GM12878 (cell line): ENCODE results near the gene SEMA4A. TPM values are rescaled to one million over a fixed set of nuclear protein-coding genes. Genes with fewer than 3 reads are reported as not detected.

Experiments
- ATAC-seq: fragments of 200-7000 bp; cut with Tn5 transposase; 3 replicates; pipeline ENCODE4 v1.9.1; 2020; ENCODE audit warnings: mild to moderate bottlenecking, moderate library complexity
- BruUV-seq: library from RNA; stranded (reverse); fragments of 400-500 nt; replicated peaks from 2 replicates; lab custom pipeline; 2021; lab: Mats Ljungman, UMichigan
- CTCF ChIA-PET: fragments of 300-600 bp; sonication (Branson Sonifier 250); formaldehyde crosslinking; extraction: SDS; loops from one replicate; lab custom pipeline; 2021; ENCODE audit warnings: inconsistent platforms; lab: Yijun Ruan, JAX
- POLR2A ChIA-PET: fragments of 350-600 bp; formaldehyde crosslinking; extraction: SDS; loops from one replicate; lab custom pipeline; 2021; ENCODE audit warnings: inconsistent platforms; lab: Charles Lee
- RAD21 ChIA-PET: fragments of 300-600 bp; sonication (Branson Sonifier 250); formaldehyde crosslinking; loops from one replicate; lab custom pipeline; 2023; ENCODE audit warnings: antibody characterized with exemption; ENCODE audit not compliant: unreplicated experiment; lab: Charles Lee
- SMC1A ChIA-PET: fragments of 300-600 bp; sonication (Branson Sonifier 250); formaldehyde crosslinking; loops from one replicate; lab custom pipeline; 2023; ENCODE audit not compliant: unreplicated experiment, uncharacterized antibody; lab: Charles Lee
- DNase-seq: peaks from one replicate; pipeline ENCODE4 v3.0.0-alpha.2; 2011; ENCODE audit warnings: low read depth, low spot score
- FAIRE-seq: peaks from 3 replicates; lab custom pipeline; 2011; peaks lifted over from hg19 to GRCh38; lab: Jason Lieb, UNC
- H2AFZ ChIP-seq: 2 replicates; pipeline ENCODE4 v1.6.0; 2011; ENCODE audit warnings: low read depth, low read length, control low read depth; ENCODE audit not compliant: control insufficient read depth
- H3K27ac ChIP-seq: 2 replicates; pipeline ENCODE4 v1.5.1; 2011; ENCODE audit warnings: control low read depth; ENCODE audit not compliant: control insufficient read depth, insufficient read depth
- H3K27me3 ChIP-seq, 2 experiments: replicated peaks in 1 of 2; 2 replicates each; pipeline versions ENCODE4 v1.6.0 to v1.6.1; 2011; ENCODE audit warnings: low read length in 1 of 2; ENCODE audit not compliant: control insufficient read depth in 2 of 2, insufficient read depth in 2 of 2
- H3K36me3 ChIP-seq, 2 experiments: 2 replicates each; pipeline ENCODE4 v1.5.1; 2011; ENCODE audit warnings: low read length in 1 of 2; ENCODE audit not compliant: control insufficient read depth in 2 of 2, insufficient read depth in 2 of 2
- H3K4me1 ChIP-seq: 2 replicates; pipeline ENCODE4 v1.6.1; 2011; ENCODE audit warnings: mild to moderate bottlenecking, low read length, moderate library complexity, mixed read lengths; ENCODE audit not compliant: control insufficient read depth, insufficient read depth
- H3K4me2 ChIP-seq: 2 replicates; pipeline ENCODE4 v1.6.0; 2011; ENCODE audit warnings: control low read depth; ENCODE audit not compliant: control insufficient read depth, insufficient read depth
- H3K4me3 ChIP-seq: fragments of 200-600 bp; sonication (generic); 2 replicates; pipeline ENCODE4 v1.5.1; 2016
- H3K79me2 ChIP-seq: 2 replicates; pipeline ENCODE4 v1.6.0; 2011; ENCODE audit warnings: low read length; ENCODE audit not compliant: control insufficient read depth, insufficient read depth
- H3K9ac ChIP-seq: 2 replicates; pipeline ENCODE4 v1.8.0; 2011; ENCODE audit warnings: low read length, control low read depth, mixed read lengths; ENCODE audit not compliant: control insufficient read depth, insufficient read depth
- H3K9me3 ChIP-seq: replicated peaks from 3 replicates; pipeline ENCODE4 v1.5.1; 2011; ENCODE audit warnings: mild to moderate bottlenecking, low read length; ENCODE audit not compliant: control insufficient read depth, insufficient read depth
- H4K20me1 ChIP-seq: 2 replicates; pipeline ENCODE4 v1.6.0; 2011; ENCODE audit not compliant: control insufficient read depth, insufficient read depth
- BCL3 ChIP-seq: IDR thresholded peaks from 2 replicates; pipeline ENCODE4 v1.6.1; 2011; ENCODE audit warnings: borderline replicate concordance, low read depth, mild to moderate bottlenecking, moderate library complexity, low read length; ENCODE audit not compliant: insufficient read depth, poor library complexity, severe bottlenecking
- BHLHE40 ChIP-seq, 2 experiments: fragments of 450-650 bp in 1 of 2; IDR thresholded peaks; 2 replicates each; pipeline ENCODE4 v1.6.1; 2011 to 2017; ENCODE audit warnings: low read depth in 2 of 2, borderline replicate concordance in 1 of 2, improper control_type of control experiment in 1 of 2, low read length in 1 of 2, mild to moderate bottlenecking in 1 of 2
- DPF2 ChIP-seq: fragments of 450-650 bp; IDR thresholded peaks from 2 replicates; pipeline ENCODE4 v1.6.1; 2017; ENCODE audit warnings: mild to moderate bottlenecking
- ETV6 ChIP-seq, 2 experiments: fragments of 450-650 bp in 1 of 2; IDR thresholded peaks in 1 of 2; conservative IDR thresholded peaks in 1 of 2; 2 replicates each; pipeline ENCODE4 v1.6.1; 2014; ENCODE audit warnings: antibody characterized with exemption in 1 of 2, borderline replicate concordance in 1 of 2, low read depth in 1 of 2, mild to moderate bottlenecking in 1 of 2, moderate library complexity in 1 of 2
- HDGF ChIP-seq: fragments of 450-650 bp; IDR thresholded peaks from 2 replicates; pipeline ENCODE4 v1.6.1; 2016; ENCODE audit warnings: antibody characterized with exemption
- IKZF1 ChIP-seq: fragments of 450-650 bp; conservative IDR thresholded peaks from 2 replicates; pipeline ENCODE4 v1.6.1; 2017; ENCODE audit warnings: antibody characterized with exemption, mild to moderate bottlenecking
- JUNB ChIP-seq: IDR thresholded peaks from 2 replicates; pipeline ENCODE4 v1.6.1; 2016; ENCODE audit warnings: antibody characterized with exemption, mild to moderate bottlenecking
- NBN ChIP-seq: fragments of 450-650 bp; IDR thresholded peaks from 2 replicates; pipeline ENCODE4 v1.6.1; 2016
- NR2C1 ChIP-seq: fragments of 450-650 bp; IDR thresholded peaks from 2 replicates; pipeline ENCODE4 v1.6.1; 2017; ENCODE audit warnings: antibody characterized with exemption, mild to moderate bottlenecking, moderate library complexity
- PKNOX1 ChIP-seq: fragments of 450-650 bp; IDR thresholded peaks from 2 replicates; pipeline ENCODE4 v1.6.1; 2016; ENCODE audit warnings: mild to moderate bottlenecking
- SMARCA5 ChIP-seq: fragments of 450-650 bp; IDR thresholded peaks from 2 replicates; pipeline ENCODE4 v1.6.1; 2017; ENCODE audit warnings: mild to moderate bottlenecking
- SMC3 ChIP-seq: IDR thresholded peaks from 2 replicates; pipeline ENCODE4 v1.6.1; 2011; ENCODE audit warnings: low read length, improper control_type of control experiment, borderline replicate concordance
- SPI1 ChIP-seq: IDR thresholded peaks from 2 replicates; pipeline ENCODE4 v1.6.1; 2011; ENCODE audit warnings: low read depth, mild to moderate bottlenecking, low read length, moderate library complexity, borderline replicate concordance; ENCODE audit not compliant: insufficient read depth
- ZNF687 ChIP-seq: fragments of 450-650 bp; IDR thresholded peaks from 2 replicates; pipeline ENCODE4 v1.6.1; 2017; ENCODE audit warnings: mild to moderate bottlenecking, moderate library complexity
- WGBS: methylation state at CpG from one replicate; pipeline ENCODE4 v1.1.6; 2016; ENCODE audit warnings: low lambda C conversion rate; ENCODE audit not compliant: insufficient replicate concordance, insufficient coverage; ENCODE audit errors: missing lambda C conversion rate; 5-methylcytosine and 5-hydroxymethylcytosine counted together
- in situ Hi-C: fragments of 300-500 bp; cut with MboI; formaldehyde crosslinking; loops from 9 replicates; pipeline ENCODE4 v1.14.3; 2018; ENCODE audit warnings: mixed read lengths
- intact Hi-C: fragments of 100-400 bp; cut with micrococcal nuclease; formaldehyde crosslinking; loops from one replicate; pipeline ENCODE4 v1.14.2; 2022; ENCODE audit not compliant: unreplicated experiment
- polyA plus RNA-seq, 11 experiments: library from polyadenylated mRNA; depleted of rRNA in 4 of 11; unstranded in 6 of 11; stranded (reverse) in 5 of 11; fragments of >200 nt; fragmentation: Nextera tagmentation in 4 of 11; fragmentation: Illumina TruSeq in 1 of 11; extraction: Ambion mirVana in 4 of 11; extraction: Trizol in 1 of 11; gene quantifications; 1 replicate in 1 of 11; 2 replicates in 10 of 11; pipeline versions ENCODE4 v1.2.1 to v1.2.3, GENCODE V29; 2011 to 2016; ENCODE audit warnings: inconsistent platforms in 2 of 11, missing spikeins in 2 of 11, low read depth in 1 of 11
- total RNA-seq, 4 experiments: library from RNA; depleted of rRNA in 3 of 4; stranded (reverse); fragments of >200 nt in 3 of 4; fragmentation: Illumina TruSeq in 1 of 4; extraction: Trizol in 1 of 4; gene quantifications; 2 replicates each; pipeline versions ENCODE4 v1.2.1 to v1.2.3, GENCODE V29; 2013 to 2021

The SEMA4A gene
- total and polyA plus RNA-seq, 10 of the 15 experiments (the other 5 are each of a cell fraction or from before 2014, with no cell fraction given): 2.6 to 64.2 (median 32.8) TPM

- Histone ChIP-seq H3K36me3 (no peaks in the 10 kb centered on the region), H2AFZ (no peak overlapping the region; the same call in 1 of the 2 replicates), H3K4me3 (peak overlapping the region; percentile 52; the same call in 1 of the 2 replicates), H3K4me1 (peaks cover 87% of the 10 kb centered on the region), H3K27me3 (no peaks in the 10 kb centered on the region), H3K4me2 (peak overlapping the region; percentile 95), H3K9ac (peak overlapping the region; percentile 5; the same call in 1 of the 2 replicates), H3K79me2 (peaks cover 28% of the 10 kb centered on the region), H3K9me3 (no peaks in the 10 kb centered on the region), H3K27ac (peak overlapping the region; percentile 82), H4K20me1 (no peaks in the 10 kb centered on the region)
- DNase-seq: peak; percentile 72
- intact Hi-C loops (no loop called here), in situ Hi-C loops (no loop called here)
- SMC1A ChIA-PET: interaction anchor here (0.7 to 22.3 kb wide), 13 partner anchors 9 to 131 kb away, joined by 3 to 411 read pairs (median 4); partner anchors contain the start of genes PMF1, SLC25A44 and SMG5
- POLR2A ChIA-PET: interaction anchor here (0.5 to 11.7 kb wide), 12 partner anchors 9 to 529 kb away, joined by 3 to 158 read pairs (median 6); partner anchors contain the start of genes PMF1, SLC25A44 and SMG5
- CTCF ChIA-PET: interaction anchor here (0.6 to 16.8 kb wide), 14 partner anchors 8 to 598 kb away, joined by 3 to 502 read pairs (median 4); partner anchors contain the start of genes PMF1 and SLC25A44
- RAD21 ChIA-PET: interaction anchor here (0.9 to 17.9 kb wide), 17 partner anchors 13 to 338 kb away, joined by 3 to 361 read pairs (median 5); partner anchors contain the start of genes LMNA, PMF1, SLC25A44 and SMG5
- no peak for FAIRE-seq
- whole genome bisulfite sequencing: 14% methylated on average over 6 of the region's 6 CpGs
- BruUV-seq: no TSS peak
- ATAC-seq: peak; percentile 54
- TF ChIP-seq ZNF687 (peak; percentile 76), NR2C1 (no peak), DPF2 (peak; percentile 73), BHLHE40 (IDR thresholded peaks at IDR 0.05; ENCODE audit: borderline replicate concordance in 1 of 2, low read depth in 2 of 2, low read length in 1 of 2) (peak in 1 of 2 experiments; percentile 69; a peak in 2 of 4 replicates), SPI1 (peak; percentile 72; the same call in 1 of the 2 replicates), PKNOX1 (peak; percentile 36), SMC3 (no peak), NBN (peak; percentile 76; the same call in 1 of the 2 replicates), IKZF1 (peak; percentile 71), JUNB (no peak), HDGF (0 out of 2 replicates have a peak, but pooled peaks have one; percentile 30), ETV6 (conservative IDR thresholded peaks at IDR 0.05 in 1 of 2, IDR thresholded peaks at IDR 0.05 in 1 of 2; ENCODE audit: borderline replicate concordance in 1 of 2, low read depth in 1 of 2) (peak in 1 of 2 experiments; percentile 27; a peak in 1 of 4 replicates), SMARCA5 (peak; percentile 27; the same call in 1 of the 2 replicates), BCL3 (no peak)
Measured at GRCh38 chr1:156151093-156151688, 2.2 kb upstream of the SEMA4A start.
